H1 (cell line): ENCODE results near the gene TLR4. TPM values are rescaled to one million over a fixed set of nuclear protein-coding genes. Genes with fewer than 3 reads are reported as not detected.

ENCODE experiments used
- E2F6 ChIP-seq: IDR thresholded peaks from 2 replicates; pipeline ENCODE4 v1.6.1; 2012; ENCODE audit warnings: inconsistent platforms
- USF2 ChIP-seq: IDR thresholded peaks from 2 replicates; pipeline ENCODE4 v1.6.1; 2011; ENCODE audit warnings: low read length, improper control_type of control experiment
- polyA plus RNA-seq, 7 experiments: library from polyadenylated mRNA; depleted of rRNA in 3 of 7; stranded (reverse) in 5 of 7; unstranded in 2 of 7; fragments of >200 nt in 5 of 7; fragments of 200-250 nt in 2 of 7; gene quantifications; 1 replicate in 5 of 7; 2 replicates in 1 of 7; 4 replicates in 1 of 7; pipeline versions ENCODE4 v1.2.1 to v1.2.3, GENCODE V29; 2011 to 2013; ENCODE audit warnings: missing spikeins in 2 of 7, mixed read lengths in 2 of 7
- total RNA-seq: library from RNA; stranded (reverse); fragmentation: NEBNext Ultra II Directional; extraction: Animal tissue kit (Norgen Biotek cat#: 25700); gene quantifications from 2 replicates; pipeline ENCODE4 v1.2.1, GENCODE V29; 2021

The TLR4 gene
- total and polyA plus RNA-seq, 2 of the 8 experiments (the other 6 are each of a cell fraction or from before 2014, with no cell fraction given) = 0.02 to 0.17 TPM

GRCh38 chr9:117746263-117746662 is 42.1 kb downstream of the TLR4 start (continued):
- TF ChIP-seq USF2 (no peak), E2F6 (no peak)
- TF ChIP-seq, all 59 proteins: peak for 0
